GM23338 (cell line): ENCODE results near the gene LDHB.

ENCODE experiments used
- CREB1 ChIP-seq: fragments of 250-450 bp; sonication (Bioruptor Pico); IDR thresholded peaks from 2 replicates; pipeline ENCODE4 v1.5.0; 2020; ENCODE audit warnings: low read depth, mild to moderate bottlenecking, moderate library complexity
- EZH2 ChIP-seq: fragments of 200-600 bp; sonication (generic); IDR thresholded peaks from one replicate; pipeline ENCODE4 v1.8.0; 2017; ENCODE audit warnings: antibody characterized with exemption, mild to moderate bottlenecking, low read depth; ENCODE audit not compliant: unreplicated experiment
- EZH2phosphoT487 ChIP-seq: fragments of 200-600 bp; sonication (generic); IDR thresholded peaks from one replicate; pipeline ENCODE4 v1.8.1; 2018; ENCODE audit warnings: antibody characterized with exemption; ENCODE audit not compliant: unreplicated experiment
- JUNB ChIP-seq: IDR thresholded peaks from one replicate; pipeline ENCODE4 v1.6.1; 2016; ENCODE audit warnings: antibody characterized with exemption; ENCODE audit not compliant: unreplicated experiment
- NANOG ChIP-seq: IDR thresholded peaks from 2 replicates; pipeline ENCODE4 v1.6.1; 2016; ENCODE audit warnings: antibody characterized with exemption, borderline replicate concordance
- POLR2AphosphoS5 ChIP-seq: IDR thresholded peaks from 2 replicates; pipeline ENCODE4 v1.6.1; 2016; ENCODE audit warnings: antibody characterized with exemption, low read depth
- STAT1 ChIP-seq: IDR thresholded peaks from one replicate; pipeline ENCODE4 v1.6.1; 2016; ENCODE audit warnings: antibody characterized with exemption; ENCODE audit not compliant: unreplicated experiment
- ZNF114 ChIP-seq: fragments of 250-450 bp; sonication (Bioruptor Pico); IDR thresholded peaks from 2 replicates; pipeline ENCODE4 v1.5.0; 2020; ENCODE audit warnings: mild to moderate bottlenecking, moderate library complexity
- ZNF331 ChIP-seq: fragments of 250-450 bp; sonication (Bioruptor Pico); IDR thresholded peaks from 2 replicates; pipeline ENCODE4 v1.5.0; 2020; ENCODE audit warnings: low read depth, mild to moderate bottlenecking, moderate library complexity
- TF ChIP-seq, protein P1 (sequence below), 2 experiments: fragments of 200-600 bp in 1 of 2; sonication (generic) in 1 of 2; conservative IDR thresholded peaks; 2 replicates each; pipeline versions ENCODE4 v1.5.1 to v1.6.1; 2016 to 2017; ENCODE audit warnings: antibody characterized with exemption in 2 of 2, low read depth in 2 of 2, mild to moderate bottlenecking in 2 of 2, moderate library complexity in 1 of 2
- TF ChIP-seq, protein P2 (sequence below): IDR thresholded peaks from one replicate; pipeline ENCODE4 v1.6.1; 2018; ENCODE audit warnings: antibody characterized with exemption; ENCODE audit not compliant: unreplicated experiment
- TF ChIP-seq, protein P3 (sequence below): IDR thresholded peaks from 2 replicates; pipeline ENCODE4 v1.6.1; 2016; ENCODE audit warnings: antibody characterized with exemption
- TF ChIP-seq, protein P4 (sequence below): fragments of 250-450 bp; sonication (Bioruptor Pico); IDR thresholded peaks from 2 replicates; pipeline ENCODE4 v1.5.0; 2020; ENCODE audit warnings: mild to moderate bottlenecking, moderate library complexity

DNA sequence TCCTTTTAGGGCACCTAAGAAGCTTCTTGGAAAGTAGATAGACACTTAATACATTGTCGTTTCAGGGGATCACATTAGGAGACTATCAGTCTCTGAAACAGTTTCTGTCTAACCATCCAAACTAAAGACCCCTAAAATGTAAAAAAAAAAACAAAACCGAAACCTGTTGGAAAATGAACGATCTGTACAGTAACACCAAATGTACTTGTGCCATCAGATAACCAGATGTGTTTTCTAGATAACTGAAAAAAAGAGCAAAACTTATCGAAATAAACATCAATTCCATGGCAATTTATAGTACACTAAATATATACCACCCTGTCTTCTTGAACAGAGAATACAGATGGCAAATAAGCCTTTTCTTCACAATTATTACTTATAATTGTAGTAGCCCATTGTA is 2.1 kb downstream of the LDHB start:
- no peak for TF ChIP-seq EZH2
- TF ChIP-seq, protein P1, sequence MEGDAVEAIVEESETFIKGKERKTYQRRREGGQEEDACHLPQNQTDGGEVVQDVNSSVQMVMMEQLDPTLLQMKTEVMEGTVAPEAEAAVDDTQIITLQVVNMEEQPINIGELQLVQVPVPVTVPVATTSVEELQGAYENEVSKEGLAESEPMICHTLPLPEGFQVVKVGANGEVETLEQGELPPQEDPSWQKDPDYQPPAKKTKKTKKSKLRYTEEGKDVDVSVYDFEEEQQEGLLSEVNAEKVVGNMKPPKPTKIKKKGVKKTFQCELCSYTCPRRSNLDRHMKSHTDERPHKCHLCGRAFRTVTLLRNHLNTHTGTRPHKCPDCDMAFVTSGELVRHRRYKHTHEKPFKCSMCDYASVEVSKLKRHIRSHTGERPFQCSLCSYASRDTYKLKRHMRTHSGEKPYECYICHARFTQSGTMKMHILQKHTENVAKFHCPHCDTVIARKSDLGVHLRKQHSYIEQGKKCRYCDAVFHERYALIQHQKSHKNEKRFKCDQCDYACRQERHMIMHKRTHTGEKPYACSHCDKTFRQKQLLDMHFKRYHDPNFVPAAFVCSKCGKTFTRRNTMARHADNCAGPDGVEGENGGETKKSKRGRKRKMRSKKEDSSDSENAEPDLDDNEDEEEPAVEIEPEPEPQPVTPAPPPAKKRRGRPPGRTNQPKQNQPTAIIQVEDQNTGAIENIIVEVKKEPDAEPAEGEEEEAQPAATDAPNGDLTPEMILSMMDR (conservative IDR thresholded peaks at IDR 0.05; ENCODE audit: low read depth in 2 of 2): no peak
- no peak for TF ChIP-seq ZNF331
- TF ChIP-seq POLR2AphosphoS5: no peak
- no peak for TF ChIP-seq CREB1 (CRISPR knock-in tag)
- TF ChIP-seq JUNB: no peak
- no peak for TF ChIP-seq EZH2phosphoT487
- TF ChIP-seq, protein P2, sequence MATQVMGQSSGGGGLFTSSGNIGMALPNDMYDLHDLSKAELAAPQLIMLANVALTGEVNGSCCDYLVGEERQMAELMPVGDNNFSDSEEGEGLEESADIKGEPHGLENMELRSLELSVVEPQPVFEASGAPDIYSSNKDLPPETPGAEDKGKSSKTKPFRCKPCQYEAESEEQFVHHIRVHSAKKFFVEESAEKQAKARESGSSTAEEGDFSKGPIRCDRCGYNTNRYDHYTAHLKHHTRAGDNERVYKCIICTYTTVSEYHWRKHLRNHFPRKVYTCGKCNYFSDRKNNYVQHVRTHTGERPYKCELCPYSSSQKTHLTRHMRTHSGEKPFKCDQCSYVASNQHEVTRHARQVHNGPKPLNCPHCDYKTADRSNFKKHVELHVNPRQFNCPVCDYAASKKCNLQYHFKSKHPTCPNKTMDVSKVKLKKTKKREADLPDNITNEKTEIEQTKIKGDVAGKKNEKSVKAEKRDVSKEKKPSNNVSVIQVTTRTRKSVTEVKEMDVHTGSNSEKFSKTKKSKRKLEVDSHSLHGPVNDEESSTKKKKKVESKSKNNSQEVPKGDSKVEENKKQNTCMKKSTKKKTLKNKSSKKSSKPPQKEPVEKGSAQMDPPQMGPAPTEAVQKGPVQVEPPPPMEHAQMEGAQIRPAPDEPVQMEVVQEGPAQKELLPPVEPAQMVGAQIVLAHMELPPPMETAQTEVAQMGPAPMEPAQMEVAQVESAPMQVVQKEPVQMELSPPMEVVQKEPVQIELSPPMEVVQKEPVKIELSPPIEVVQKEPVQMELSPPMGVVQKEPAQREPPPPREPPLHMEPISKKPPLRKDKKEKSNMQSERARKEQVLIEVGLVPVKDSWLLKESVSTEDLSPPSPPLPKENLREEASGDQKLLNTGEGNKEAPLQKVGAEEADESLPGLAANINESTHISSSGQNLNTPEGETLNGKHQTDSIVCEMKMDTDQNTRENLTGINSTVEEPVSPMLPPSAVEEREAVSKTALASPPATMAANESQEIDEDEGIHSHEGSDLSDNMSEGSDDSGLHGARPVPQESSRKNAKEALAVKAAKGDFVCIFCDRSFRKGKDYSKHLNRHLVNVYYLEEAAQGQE: no peak
- TF ChIP-seq, protein P3, sequence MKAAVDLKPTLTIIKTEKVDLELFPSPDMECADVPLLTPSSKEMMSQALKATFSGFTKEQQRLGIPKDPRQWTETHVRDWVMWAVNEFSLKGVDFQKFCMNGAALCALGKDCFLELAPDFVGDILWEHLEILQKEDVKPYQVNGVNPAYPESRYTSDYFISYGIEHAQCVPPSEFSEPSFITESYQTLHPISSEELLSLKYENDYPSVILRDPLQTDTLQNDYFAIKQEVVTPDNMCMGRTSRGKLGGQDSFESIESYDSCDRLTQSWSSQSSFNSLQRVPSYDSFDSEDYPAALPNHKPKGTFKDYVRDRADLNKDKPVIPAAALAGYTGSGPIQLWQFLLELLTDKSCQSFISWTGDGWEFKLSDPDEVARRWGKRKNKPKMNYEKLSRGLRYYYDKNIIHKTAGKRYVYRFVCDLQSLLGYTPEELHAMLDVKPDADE: no peak
- no peak for TF ChIP-seq ZNF114 (CRISPR knock-in tag)
- TF ChIP-seq, protein P4, sequence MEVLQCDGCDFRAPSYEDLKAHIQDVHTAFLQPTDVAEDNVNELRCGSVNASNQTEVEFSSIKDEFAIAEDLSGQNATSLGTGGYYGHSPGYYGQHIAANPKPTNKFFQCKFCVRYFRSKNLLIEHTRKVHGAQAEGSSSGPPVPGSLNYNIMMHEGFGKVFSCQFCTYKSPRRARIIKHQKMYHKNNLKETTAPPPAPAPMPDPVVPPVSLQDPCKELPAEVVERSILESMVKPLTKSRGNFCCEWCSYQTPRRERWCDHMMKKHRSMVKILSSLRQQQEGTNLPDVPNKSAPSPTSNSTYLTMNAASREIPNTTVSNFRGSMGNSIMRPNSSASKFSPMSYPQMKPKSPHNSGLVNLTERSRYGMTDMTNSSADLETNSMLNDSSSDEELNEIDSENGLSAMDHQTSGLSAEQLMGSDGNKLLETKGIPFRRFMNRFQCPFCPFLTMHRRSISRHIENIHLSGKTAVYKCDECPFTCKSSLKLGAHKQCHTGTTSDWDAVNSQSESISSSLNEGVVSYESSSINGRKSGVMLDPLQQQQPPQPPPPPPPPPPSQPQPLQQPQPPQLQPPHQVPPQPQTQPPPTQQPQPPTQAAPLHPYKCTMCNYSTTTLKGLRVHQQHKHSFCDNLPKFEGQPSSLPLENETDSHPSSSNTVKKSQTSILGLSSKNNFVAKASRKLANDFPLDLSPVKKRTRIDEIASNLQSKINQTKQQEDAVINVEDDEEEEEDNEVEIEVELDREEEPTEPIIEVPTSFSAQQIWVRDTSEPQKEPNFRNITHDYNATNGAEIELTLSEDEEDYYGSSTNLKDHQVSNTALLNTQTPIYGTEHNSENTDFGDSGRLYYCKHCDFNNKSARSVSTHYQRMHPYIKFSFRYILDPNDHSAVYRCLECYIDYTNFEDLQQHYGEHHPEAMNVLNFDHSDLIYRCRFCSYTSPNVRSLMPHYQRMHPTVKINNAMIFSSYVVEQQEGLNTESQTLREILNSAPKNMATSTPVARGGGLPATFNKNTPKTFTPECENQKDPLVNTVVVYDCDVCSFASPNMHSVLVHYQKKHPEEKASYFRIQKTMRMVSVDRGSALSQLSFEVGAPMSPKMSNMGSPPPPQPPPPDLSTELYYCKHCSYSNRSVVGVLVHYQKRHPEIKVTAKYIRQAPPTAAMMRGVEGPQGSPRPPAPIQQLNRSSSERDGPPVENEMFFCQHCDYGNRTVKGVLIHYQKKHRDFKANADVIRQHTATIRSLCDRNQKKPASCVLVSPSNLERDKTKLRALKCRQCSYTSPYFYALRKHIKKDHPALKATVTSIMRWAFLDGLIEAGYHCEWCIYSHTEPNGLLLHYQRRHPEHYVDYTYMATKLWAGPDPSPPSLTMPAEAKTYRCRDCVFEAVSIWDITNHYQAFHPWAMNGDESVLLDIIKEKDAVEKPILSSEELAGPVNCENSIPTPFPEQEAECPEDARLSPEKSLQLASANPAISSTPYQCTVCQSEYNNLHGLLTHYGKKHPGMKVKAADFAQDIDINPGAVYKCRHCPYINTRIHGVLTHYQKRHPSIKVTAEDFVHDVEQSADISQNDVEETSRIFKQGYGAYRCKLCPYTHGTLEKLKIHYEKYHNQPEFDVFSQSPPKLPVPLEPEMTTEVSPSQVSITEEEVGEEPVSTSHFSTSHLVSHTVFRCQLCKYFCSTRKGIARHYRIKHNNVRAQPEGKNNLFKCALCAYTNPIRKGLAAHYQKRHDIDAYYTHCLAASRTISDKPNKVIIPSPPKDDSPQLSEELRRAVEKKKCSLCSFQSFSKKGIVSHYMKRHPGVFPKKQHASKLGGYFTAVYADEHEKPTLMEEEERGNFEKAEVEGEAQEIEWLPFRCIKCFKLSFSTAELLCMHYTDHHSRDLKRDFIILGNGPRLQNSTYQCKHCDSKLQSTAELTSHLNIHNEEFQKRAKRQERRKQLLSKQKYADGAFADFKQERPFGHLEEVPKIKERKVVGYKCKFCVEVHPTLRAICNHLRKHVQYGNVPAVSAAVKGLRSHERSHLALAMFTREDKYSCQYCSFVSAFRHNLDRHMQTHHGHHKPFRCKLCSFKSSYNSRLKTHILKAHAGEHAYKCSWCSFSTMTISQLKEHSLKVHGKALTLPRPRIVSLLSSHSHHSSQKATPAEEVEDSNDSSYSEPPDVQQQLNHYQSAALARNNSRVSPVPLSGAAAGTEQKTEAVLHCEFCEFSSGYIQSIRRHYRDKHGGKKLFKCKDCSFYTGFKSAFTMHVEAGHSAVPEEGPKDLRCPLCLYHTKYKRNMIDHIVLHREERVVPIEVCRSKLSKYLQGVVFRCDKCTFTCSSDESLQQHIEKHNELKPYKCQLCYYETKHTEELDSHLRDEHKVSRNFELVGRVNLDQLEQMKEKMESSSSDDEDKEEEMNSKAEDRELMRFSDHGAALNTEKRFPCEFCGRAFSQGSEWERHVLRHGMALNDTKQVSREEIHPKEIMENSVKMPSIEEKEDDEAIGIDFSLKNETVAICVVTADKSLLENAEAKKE (CRISPR knock-in tag): no peak
- TF ChIP-seq NANOG: no peak
- TF ChIP-seq STAT1: no peak
